GM23338 (cell line): ENCODE results near the gene UGT2B10. TPM values are rescaled to one million over a fixed set of nuclear protein-coding genes. Genes with fewer than 3 reads are reported as not detected.

Experiments
- ATAC-seq: fragments of 200-7000 bp; cut with Tn5 transposase; 3 replicates; pipeline ENCODE4 v1.9.1; 2020
- DNase-seq: peaks from one replicate; pipeline ENCODE4 v3.0.0-alpha.2; 2015; ENCODE audit warnings: low spot score
- H2AFZ ChIP-seq: fragments of 200-600 bp; sonication (generic); 2 replicates; pipeline ENCODE4 v1.8.0; 2016; ENCODE audit warnings: antibody characterized with exemption, mild to moderate bottlenecking, moderate library complexity
- H3F3A ChIP-seq: fragments of 200-600 bp; sonication (generic); replicated peaks from 2 replicates; pipeline ENCODE4 v1.8.0; 2017; ENCODE audit warnings: antibody characterized with exemption, mixed run types, low read depth
- H3K27ac ChIP-seq: fragments of 200-600 bp; sonication (generic); 2 replicates; pipeline ENCODE4 v1.6.1; 2016; ENCODE audit warnings: low read depth
- H3K27me3 ChIP-seq: fragments of 200-600 bp; sonication (generic); 2 replicates; pipeline ENCODE4 v1.8.0; 2016; ENCODE audit warnings: mild to moderate bottlenecking, mixed run types, moderate library complexity; ENCODE audit not compliant: insufficient read depth
- H3K36me3 ChIP-seq: fragments of 200-600 bp; sonication (generic); 2 replicates; pipeline ENCODE4 v1.8.0; 2016; ENCODE audit warnings: mild to moderate bottlenecking; ENCODE audit not compliant: insufficient read depth
- H3K4me1 ChIP-seq: fragments of 200-600 bp; sonication (generic); 2 replicates; pipeline ENCODE4 v1.8.0; 2016; ENCODE audit warnings: mild to moderate bottlenecking, moderate library complexity; ENCODE audit not compliant: insufficient read depth
- H3K4me2 ChIP-seq: fragments of 200-600 bp; sonication (generic); 2 replicates; pipeline ENCODE4 v1.7.1; 2017; ENCODE audit warnings: mixed run types
- H3K4me3 ChIP-seq: fragments of 200-600 bp; sonication (generic); 2 replicates; pipeline ENCODE4 v1.6.1; 2016; ENCODE audit warnings: mixed run types
- H3K79me2 ChIP-seq: fragments of 200-600 bp; sonication (generic); replicated peaks from 2 replicates; pipeline ENCODE4 v1.8.0; 2017; ENCODE audit warnings: mild to moderate bottlenecking; ENCODE audit not compliant: insufficient read depth
- H3K9me2 ChIP-seq: fragments of 200-600 bp; sonication (generic); 2 replicates; pipeline ENCODE4 v1.8.0; 2017; ENCODE audit not compliant: insufficient read depth
- H4K20me1 ChIP-seq: fragments of 200-600 bp; sonication (generic); replicated peaks from 2 replicates; pipeline ENCODE4 v1.8.0; 2017; ENCODE audit warnings: mild to moderate bottlenecking; ENCODE audit not compliant: insufficient read depth
- H3K27ac Mint-ChIP-seq: 2 replicates; pipeline ENCODE4 v1.8.0; 2020; ENCODE audit warnings: inconsistent platforms, mild to moderate bottlenecking, moderate library complexity, mixed read lengths
- H3K27me3 Mint-ChIP-seq: 3 replicates; pipeline ENCODE4 v1.8.0; 2022; ENCODE audit warnings: low read depth, mild to moderate bottlenecking, moderate library complexity, mixed read lengths, inconsistent platforms; ENCODE audit not compliant: insufficient read depth, poor library complexity
- H3K36me3 Mint-ChIP-seq: 3 replicates; pipeline ENCODE4 v1.8.0; 2021; ENCODE audit warnings: low read depth, mild to moderate bottlenecking, inconsistent platforms, moderate library complexity, mixed read lengths
- H3K4me1 Mint-ChIP-seq: 3 replicates; pipeline ENCODE4 v1.8.0; 2020; ENCODE audit warnings: mild to moderate bottlenecking, inconsistent platforms, mixed read lengths
- H3K4me3 Mint-ChIP-seq: 3 replicates; pipeline ENCODE4 v1.8.0; 2021; ENCODE audit warnings: moderate library complexity, mild to moderate bottlenecking, inconsistent platforms, mixed read lengths
- H3K9me3 Mint-ChIP-seq: 3 replicates; pipeline ENCODE4 v1.8.0; 2020; ENCODE audit warnings: moderate library complexity, mild to moderate bottlenecking, inconsistent platforms, mixed read lengths
- CREB1 ChIP-seq: fragments of 250-450 bp; sonication (Bioruptor Pico); IDR thresholded peaks from 2 replicates; pipeline ENCODE4 v1.5.0; 2020; ENCODE audit warnings: low read depth, mild to moderate bottlenecking, moderate library complexity
- EZH2 ChIP-seq: fragments of 200-600 bp; sonication (generic); IDR thresholded peaks from one replicate; pipeline ENCODE4 v1.8.0; 2017; ENCODE audit warnings: antibody characterized with exemption, mild to moderate bottlenecking, low read depth; ENCODE audit not compliant: unreplicated experiment
- NANOG ChIP-seq: IDR thresholded peaks from 2 replicates; pipeline ENCODE4 v1.6.1; 2016; ENCODE audit warnings: antibody characterized with exemption, borderline replicate concordance
- POLR2AphosphoS5 ChIP-seq: IDR thresholded peaks from 2 replicates; pipeline ENCODE4 v1.6.1; 2016; ENCODE audit warnings: antibody characterized with exemption, low read depth
- STAT1 ChIP-seq: IDR thresholded peaks from one replicate; pipeline ENCODE4 v1.6.1; 2016; ENCODE audit warnings: antibody characterized with exemption; ENCODE audit not compliant: unreplicated experiment
- ZNF114 ChIP-seq: fragments of 250-450 bp; sonication (Bioruptor Pico); IDR thresholded peaks from 2 replicates; pipeline ENCODE4 v1.5.0; 2020; ENCODE audit warnings: mild to moderate bottlenecking, moderate library complexity
- ZNF331 ChIP-seq: fragments of 250-450 bp; sonication (Bioruptor Pico); IDR thresholded peaks from 2 replicates; pipeline ENCODE4 v1.5.0; 2020; ENCODE audit warnings: low read depth, mild to moderate bottlenecking, moderate library complexity
- polyA plus RNA-seq: library from polyadenylated mRNA; unstranded; fragments of >200 nt; fragmentation: Nextera tagmentation; extraction: Ambion mirVana; gene quantifications from 2 replicates; pipeline ENCODE4 v1.2.1, GENCODE V29; 2016
- total RNA-seq: library from RNA; depleted of rRNA; stranded (reverse); fragments of >200 nt; shearing (Covaris generic); gene quantifications from 2 replicates; pipeline ENCODE4 v1.2.3, GENCODE V29; 2014
- TF ChIP-seq, protein P1 (sequence below), 2 experiments: fragments of 200-600 bp in 1 of 2; sonication (generic) in 1 of 2; conservative IDR thresholded peaks; 2 replicates each; pipeline versions ENCODE4 v1.5.1 to v1.6.1; 2016 to 2017; ENCODE audit warnings: antibody characterized with exemption in 2 of 2, low read depth in 2 of 2, mild to moderate bottlenecking in 2 of 2, moderate library complexity in 1 of 2
- TF ChIP-seq, protein P2 (sequence below): IDR thresholded peaks from 2 replicates; pipeline ENCODE4 v1.6.1; 2016; ENCODE audit warnings: antibody characterized with exemption

The UGT2B10 gene
- total and polyA plus RNA-seq, 2 experiments from 2014 or later, result not detected

DNA sequence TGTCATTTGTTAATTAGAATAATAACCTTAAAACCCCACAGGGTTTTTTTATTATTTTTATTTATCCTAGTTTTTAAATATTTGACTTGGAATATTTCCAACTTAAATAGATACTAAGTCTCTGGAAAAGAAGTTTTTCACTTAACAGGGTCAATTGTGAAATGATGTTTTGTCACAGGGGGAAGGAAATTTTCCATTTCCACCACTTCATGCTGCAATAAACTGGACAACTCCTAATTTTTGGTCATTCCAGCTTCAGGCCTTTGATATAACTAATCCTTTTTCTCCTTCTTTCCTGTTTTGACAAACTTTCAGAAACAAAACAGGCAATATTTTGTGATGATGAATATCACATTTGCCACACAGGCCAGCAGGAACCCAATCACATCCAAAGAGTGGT lies 45.3 kb downstream of the UGT2B10 start (continued):
- TF ChIP-seq, protein P1, sequence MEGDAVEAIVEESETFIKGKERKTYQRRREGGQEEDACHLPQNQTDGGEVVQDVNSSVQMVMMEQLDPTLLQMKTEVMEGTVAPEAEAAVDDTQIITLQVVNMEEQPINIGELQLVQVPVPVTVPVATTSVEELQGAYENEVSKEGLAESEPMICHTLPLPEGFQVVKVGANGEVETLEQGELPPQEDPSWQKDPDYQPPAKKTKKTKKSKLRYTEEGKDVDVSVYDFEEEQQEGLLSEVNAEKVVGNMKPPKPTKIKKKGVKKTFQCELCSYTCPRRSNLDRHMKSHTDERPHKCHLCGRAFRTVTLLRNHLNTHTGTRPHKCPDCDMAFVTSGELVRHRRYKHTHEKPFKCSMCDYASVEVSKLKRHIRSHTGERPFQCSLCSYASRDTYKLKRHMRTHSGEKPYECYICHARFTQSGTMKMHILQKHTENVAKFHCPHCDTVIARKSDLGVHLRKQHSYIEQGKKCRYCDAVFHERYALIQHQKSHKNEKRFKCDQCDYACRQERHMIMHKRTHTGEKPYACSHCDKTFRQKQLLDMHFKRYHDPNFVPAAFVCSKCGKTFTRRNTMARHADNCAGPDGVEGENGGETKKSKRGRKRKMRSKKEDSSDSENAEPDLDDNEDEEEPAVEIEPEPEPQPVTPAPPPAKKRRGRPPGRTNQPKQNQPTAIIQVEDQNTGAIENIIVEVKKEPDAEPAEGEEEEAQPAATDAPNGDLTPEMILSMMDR (conservative IDR thresholded peaks at IDR 0.05; ENCODE audit: low read depth in 2 of 2), result no peak
- no peak for TF ChIP-seq CREB1 (CRISPR knock-in tag)

DNA sequence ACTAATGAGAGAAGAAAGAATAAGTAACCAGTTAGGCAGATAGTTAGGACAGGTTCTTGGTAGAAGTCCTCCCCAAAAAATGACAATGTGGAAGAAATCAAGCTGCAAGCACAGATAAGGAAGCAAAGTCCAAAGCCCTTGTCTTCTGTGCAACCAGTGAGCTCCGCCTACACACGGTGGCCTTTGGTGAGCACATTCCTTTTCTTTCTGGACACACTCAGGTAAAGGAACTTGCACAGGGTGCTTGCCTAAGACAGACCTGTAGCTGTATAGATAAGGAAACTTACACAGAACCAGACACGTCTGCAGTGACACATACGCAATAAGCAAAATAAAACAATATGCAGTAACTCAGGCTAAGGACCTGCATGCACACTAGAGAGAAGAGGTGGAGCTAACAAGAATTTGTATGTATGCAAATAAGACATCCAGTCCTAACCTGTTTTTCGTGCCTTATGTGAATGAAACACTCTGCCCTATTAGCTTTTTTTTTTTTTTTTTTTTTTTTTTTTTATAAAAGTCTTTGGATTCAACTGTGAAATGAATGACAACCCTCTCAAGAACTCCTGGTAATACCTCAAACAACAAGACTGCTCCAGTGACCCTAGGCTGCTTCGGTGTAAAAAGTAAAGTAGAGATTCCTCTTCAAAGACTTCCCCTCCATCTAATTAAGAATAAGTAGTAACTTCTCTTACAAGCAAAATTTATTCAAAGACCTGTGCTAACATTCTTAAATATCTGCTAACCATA lies 48.8 kb downstream of the UGT2B10 start:
- Histone ChIP-seq H3K27me3 (no peaks in the 10 kb centered on the region), H4K20me1 (no peaks in the 10 kb centered on the region), H3K4me2 (no peak overlapping the region), H3K4me3 (no peak overlapping the region), H2AFZ (no peak overlapping the region), H3K27ac (no peak overlapping the region), H3K36me3 (no peaks in the 10 kb centered on the region), H3F3A (no peaks in the 10 kb centered on the region), H3K79me2 (no peaks in the 10 kb centered on the region), H3K4me1 (no peaks in the 10 kb centered on the region), H3K9me2 (no peaks in the 10 kb centered on the region)
- DNase-seq (no peak), ATAC-seq (no peak)
- 0 out of 3 replicates have a peak, but pooled peaks cover 3% of the 10 kb centered on the region for H3K36me3 Mint-ChIP-seq
- peaks cover 7% of the 10 kb centered on the region; the same call in 2 of the 3 replicates for H3K9me3 Mint-ChIP-seq
- H3K4me3 Mint-ChIP-seq, result no peak overlapping the region
- TF ChIP-seq STAT1, result no peak
- TF ChIP-seq NANOG, result no peak
- TF ChIP-seq, protein P2, sequence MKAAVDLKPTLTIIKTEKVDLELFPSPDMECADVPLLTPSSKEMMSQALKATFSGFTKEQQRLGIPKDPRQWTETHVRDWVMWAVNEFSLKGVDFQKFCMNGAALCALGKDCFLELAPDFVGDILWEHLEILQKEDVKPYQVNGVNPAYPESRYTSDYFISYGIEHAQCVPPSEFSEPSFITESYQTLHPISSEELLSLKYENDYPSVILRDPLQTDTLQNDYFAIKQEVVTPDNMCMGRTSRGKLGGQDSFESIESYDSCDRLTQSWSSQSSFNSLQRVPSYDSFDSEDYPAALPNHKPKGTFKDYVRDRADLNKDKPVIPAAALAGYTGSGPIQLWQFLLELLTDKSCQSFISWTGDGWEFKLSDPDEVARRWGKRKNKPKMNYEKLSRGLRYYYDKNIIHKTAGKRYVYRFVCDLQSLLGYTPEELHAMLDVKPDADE, result no peak
- no peaks in the 10 kb centered on the region; the same call in none of the 3 replicates for H3K4me1 Mint-ChIP-seq
- peaks cover 3% of the 10 kb centered on the region for H3K27me3 Mint-ChIP-seq
- H3K27ac Mint-ChIP-seq, result no peak overlapping the region

DNA sequence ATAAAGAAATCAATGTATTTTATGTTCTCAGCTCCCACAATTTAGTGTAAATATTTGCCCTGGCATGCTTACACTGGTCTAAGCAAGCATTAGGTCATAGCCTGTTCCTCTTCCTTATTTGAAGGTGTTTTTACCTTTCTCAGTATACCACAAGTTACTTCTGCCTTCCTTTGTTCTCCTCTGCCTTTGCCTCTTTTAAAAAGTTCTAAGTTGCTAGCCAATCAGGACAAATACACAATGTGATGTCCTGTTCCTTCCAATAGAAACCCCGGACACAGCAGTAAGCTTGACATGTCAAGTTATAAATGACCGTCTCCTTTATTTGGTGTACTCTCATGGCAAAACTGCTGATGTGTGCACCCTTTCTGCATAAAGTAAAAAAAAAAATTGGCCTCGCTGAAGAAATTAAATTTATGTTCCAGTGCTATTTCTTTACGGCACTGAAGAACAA lies 49.4 kb downstream of the UGT2B10 start:
- no peak overlapping the region for H3K4me2 ChIP-seq
- H3K36me3 ChIP-seq, result no peaks in the 10 kb centered on the region
- Mint-ChIP-seq H3K27ac (no peak overlapping the region; the same call in 1 of the 2 replicates), H3K4me1 (no peaks in the 10 kb centered on the region; the same call in none of the 3 replicates), H3K4me3 (no peak overlapping the region), H3K27me3 (peaks cover 3% of the 10 kb centered on the region), H3K36me3 (0 out of 3 replicates have a peak, but pooled peaks cover 3% of the 10 kb centered on the region), H3K9me3 (peaks cover 8% of the 10 kb centered on the region; the same call in 2 of the 3 replicates)
- H3K4me3 ChIP-seq, result no peak overlapping the region
- DNase-seq (no peak), ATAC-seq (no peak)
- no peaks in the 10 kb centered on the region for H3K9me2 ChIP-seq
- H2AFZ ChIP-seq, result peak overlapping the region; percentile 11
- no peaks in the 10 kb centered on the region for H4K20me1 ChIP-seq
- no peaks in the 10 kb centered on the region for H3K4me1 ChIP-seq
- H3K27ac ChIP-seq, result no peak overlapping the region
- no peaks in the 10 kb centered on the region for H3K79me2 ChIP-seq
- no peaks in the 10 kb centered on the region for H3F3A ChIP-seq
- H3K27me3 ChIP-seq, result no peaks in the 10 kb centered on the region
- TF ChIP-seq ZNF331 (no peak), NANOG (no peak), EZH2 (no peak), CREB1 (CRISPR knock-in tag) (no peak), STAT1 (no peak), POLR2AphosphoS5 (no peak), ZNF114 (CRISPR knock-in tag) (no peak)
- TF ChIP-seq, protein P2, result no peak
